Colonic mucosa (tissue), 4 donors: ENCODE results near the gene NCAM2. TPM values are rescaled to one million over a fixed set of nuclear protein-coding genes. Genes with fewer than 3 reads are reported as not detected.

Experiments used
- DNase-seq: peaks from one replicate; pipeline ENCODE4 v3.0.0-alpha.2; 2020
- H3K27ac ChIP-seq: fragments of 200-600 bp; one replicate; pipeline ENCODE4 v1.8.0; 2021
- H3K27me3 ChIP-seq: fragments of 200-600 bp; one replicate; pipeline ENCODE4 v1.8.0; 2021
- H3K36me3 ChIP-seq: fragments of 200-600 bp; one replicate; pipeline ENCODE4 v1.8.0; 2021
- H3K4me1 ChIP-seq: fragments of 200-600 bp; one replicate; pipeline ENCODE4 v1.8.0; 2021; ENCODE audit warnings: mild to moderate bottlenecking
- H3K4me3 ChIP-seq: fragments of 200-600 bp; one replicate; pipeline ENCODE4 v1.8.0; 2021
- H3K9ac ChIP-seq, 2 donors: one replicate each; pipeline ENCODE4 v1.7.0; 2013; ENCODE audit warnings: control low read depth in 2 of 2, low read depth in 2 of 2, low read length in 2 of 2
- H3K9me3 ChIP-seq: fragments of 200-600 bp; one replicate; pipeline ENCODE4 v1.8.0; 2021
- CTCF ChIP-seq: fragments of 200-600 bp; IDR thresholded peaks from one replicate; pipeline ENCODE4 v1.8.0; 2022; ENCODE audit warnings: antibody characterized with exemption, mild to moderate bottlenecking
- intact Hi-C: fragments of 100-400 bp; cut with DNase I; formaldehyde crosslinking; loops from one replicate; pipeline ENCODE4 v1.14.1; 2022
- total RNA-seq, 2 donors: library from RNA; stranded (reverse); fragmentation: NEBNext Ultra II Directional in 1 of 2; extraction: Animal tissue kit (Norgen Biotek cat#: 25700) in 1 of 2; gene quantifications; one replicate each; pipeline ENCODE4 v1.2.1, GENCODE V29; 2021
- donor health status: healthy.
- donor health status: DM: no; HTN: no; CAD: no.
- donor health status: DM: no; HTN: no; CAD: no.

Gene NCAM2
- total RNA-seq, 2 donors from 2014 or later = 0.52 to 2.8 TPM

DNA sequence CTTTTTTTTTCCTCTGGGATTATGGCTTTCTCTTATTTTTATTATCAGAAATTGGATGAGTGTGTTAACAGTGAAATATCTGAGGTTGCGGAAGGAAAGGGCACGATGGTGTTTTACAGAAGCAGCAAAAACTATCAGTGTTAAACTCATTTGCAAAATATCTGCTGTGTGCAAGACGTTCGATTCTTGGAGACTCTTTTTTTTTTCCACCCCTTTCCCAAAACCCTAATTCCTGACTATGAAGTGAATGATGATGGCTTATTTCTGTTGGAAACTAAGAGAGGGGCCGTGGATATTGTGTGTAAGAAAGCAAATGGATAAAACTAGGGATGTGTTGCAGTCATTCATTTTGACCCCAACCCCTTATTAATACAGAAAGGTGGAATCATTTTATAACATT, 677 bp downstream of the NCAM2 start:
- intact Hi-C loops = no loop called here
- no peak for TF ChIP-seq CTCF
- Histone ChIP-seq H3K4me3 (peak overlapping the region; percentile 38), H3K27ac (no peak overlapping the region), H3K27me3 (peaks cover 8% of the 10 kb centered on the region), H3K9me3 (no peaks in the 10 kb centered on the region), H3K9ac (no peak overlapping the region), H3K36me3 (no peaks in the 10 kb centered on the region), H3K4me1 (no peaks in the 10 kb centered on the region)
- no peak for DNase-seq

- DNase-seq = peak; percentile 44
- no peak overlapping the region for H3K9ac ChIP-seq
- H3K36me3 ChIP-seq = no peaks in the 10 kb centered on the region
- no peak overlapping the region for H3K27ac ChIP-seq
- peaks cover 8% of the 10 kb centered on the region for H3K27me3 ChIP-seq
- H3K4me3 ChIP-seq = no peak overlapping the region
- H3K9me3 ChIP-seq = no peaks in the 10 kb centered on the region
- no peaks in the 10 kb centered on the region for H3K4me1 ChIP-seq
- TF ChIP-seq CTCF = peak; percentile 44
- intact Hi-C loops = loop anchor here (5.0 kb wide), 1 partner anchor 1793 kb away; no protein-coding TSS in a partner anchor
Measured at GRCh38 chr21:20999659-21000058, 1.4 kb downstream of the NCAM2 start.

DNA sequence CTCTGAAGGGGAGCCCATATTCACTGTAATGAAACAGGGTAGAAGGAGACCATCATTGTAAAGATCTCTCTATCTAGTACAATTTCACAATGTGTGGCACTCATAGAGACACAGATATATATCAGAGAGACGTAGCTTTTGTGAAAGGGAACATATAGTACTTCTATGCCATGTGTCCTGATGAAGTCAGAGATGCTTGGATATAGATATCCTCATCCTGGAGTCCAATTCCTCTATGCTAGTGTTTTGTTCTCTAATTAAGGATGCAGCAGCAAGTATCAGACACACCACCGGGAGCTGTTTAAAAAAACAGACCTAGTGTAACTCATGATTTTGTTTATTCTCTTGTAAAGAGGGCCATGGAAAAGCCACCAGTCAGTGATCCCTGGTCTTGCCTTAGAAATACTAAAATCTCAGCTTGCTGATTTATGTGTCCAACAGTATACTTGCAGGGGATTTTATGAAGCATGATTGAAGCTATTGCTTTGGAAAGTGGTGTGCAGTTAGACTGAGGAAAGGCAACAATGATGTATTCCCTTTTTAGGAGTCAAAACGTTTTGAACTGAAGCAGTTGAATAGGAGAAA, 2.5 kb downstream of the NCAM2 start:
- no peak for DNase-seq
- Histone ChIP-seq H3K4me3 (no peak overlapping the region), H3K27ac (no peak overlapping the region), H3K9me3 (no peaks in the 10 kb centered on the region), H3K9ac (no peak overlapping the region), H3K4me1 (no peaks in the 10 kb centered on the region), H3K36me3 (no peaks in the 10 kb centered on the region), H3K27me3 (peaks cover 8% of the 10 kb centered on the region)
- intact Hi-C loops = loop anchor here (5.0 kb wide), 1 partner anchor 1792 kb away; no protein-coding TSS in a partner anchor
- no peak for TF ChIP-seq CTCF

GRCh38 chr21:21001591-21002100, 3.4 kb downstream of the NCAM2 start:
- intact Hi-C loops = loop anchor here (5.0 kb wide), 1 partner anchor 1791 kb away; no protein-coding TSS in a partner anchor
- no peak overlapping the region for H3K4me3 ChIP-seq
- H3K9me3 ChIP-seq = no peaks in the 10 kb centered on the region
- DNase-seq = no peak
- TF ChIP-seq CTCF = no peak
- H3K9ac ChIP-seq = no peak overlapping the region
- peaks cover 8% of the 10 kb centered on the region for H3K27me3 ChIP-seq
- H3K4me1 ChIP-seq = no peaks in the 10 kb centered on the region
- no peaks in the 10 kb centered on the region for H3K36me3 ChIP-seq
- no peak overlapping the region for H3K27ac ChIP-seq

DNA sequence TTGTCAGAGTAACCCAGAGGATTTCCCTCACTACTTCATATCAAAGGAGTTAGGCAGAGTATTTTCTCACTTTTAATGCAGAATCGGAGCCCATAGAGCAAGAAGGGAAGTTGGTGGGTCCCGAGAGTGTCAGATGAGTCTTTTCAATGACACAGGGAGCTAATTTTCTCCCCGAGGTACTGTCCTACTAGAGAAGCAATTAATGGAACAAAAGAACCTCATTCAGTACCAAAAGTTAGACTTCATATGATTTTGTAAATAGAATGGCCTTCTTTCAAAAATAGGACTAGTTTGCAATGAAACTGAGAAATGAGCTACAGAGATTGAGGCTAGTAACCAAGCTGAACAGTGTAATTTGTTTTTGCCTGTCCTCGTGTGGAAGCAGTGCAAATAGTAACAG, 3.9 kb downstream of the NCAM2 start:
- Histone ChIP-seq H3K9me3 (no peaks in the 10 kb centered on the region), H3K27me3 (peaks cover 8% of the 10 kb centered on the region), H3K9ac (no peak overlapping the region), H3K36me3 (no peaks in the 10 kb centered on the region), H3K4me3 (no peak overlapping the region), H3K4me1 (no peaks in the 10 kb centered on the region), H3K27ac (no peak overlapping the region)
- intact Hi-C loops = loop anchor here (5.0 kb wide), 1 partner anchor 1790 kb away; no protein-coding TSS in a partner anchor
- no peak for DNase-seq
- TF ChIP-seq CTCF = no peak
